HG03457 (cell line): ENCODE data around the gene GMPR2.

Experiments
- ATAC-seq: cut with Tn5 transposase; IDR thresholded peaks from one replicate; pipeline ENCODE4 v1.9.1; 2021; ENCODE audit warnings: moderate number of reproducible peaks; ENCODE audit not compliant: unreplicated experiment

The GMPR2 gene

GRCh38 chr14:24249230-24250021 is 16.7 kb downstream of the GMPR2 start:
- ATAC-seq: no peak

DNA sequence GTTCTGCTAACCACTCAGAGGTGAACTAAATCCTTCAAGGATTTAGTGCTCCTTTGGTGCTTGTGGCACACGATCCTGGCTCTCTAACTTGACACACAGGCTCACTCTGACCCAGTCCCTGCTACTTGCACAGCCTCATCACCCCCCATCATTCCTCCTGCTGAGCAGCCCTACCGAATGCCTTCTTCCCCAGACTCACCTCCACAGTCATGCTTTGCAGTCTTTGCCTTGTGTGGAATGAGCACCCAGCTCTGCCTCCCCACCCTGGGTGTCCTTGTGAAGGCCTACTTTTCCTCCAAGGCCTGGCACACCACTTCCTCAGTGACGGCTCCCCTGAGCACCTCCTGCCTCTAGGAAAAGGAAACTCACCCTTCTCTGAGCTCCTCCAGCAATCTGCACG is 17.6 kb downstream of the GMPR2 start:
- no peak for ATAC-seq

GRCh38 chr14:24251880-24252288 is 19.2 kb downstream of the GMPR2 start:
- ATAC-seq: no peak

DNA sequence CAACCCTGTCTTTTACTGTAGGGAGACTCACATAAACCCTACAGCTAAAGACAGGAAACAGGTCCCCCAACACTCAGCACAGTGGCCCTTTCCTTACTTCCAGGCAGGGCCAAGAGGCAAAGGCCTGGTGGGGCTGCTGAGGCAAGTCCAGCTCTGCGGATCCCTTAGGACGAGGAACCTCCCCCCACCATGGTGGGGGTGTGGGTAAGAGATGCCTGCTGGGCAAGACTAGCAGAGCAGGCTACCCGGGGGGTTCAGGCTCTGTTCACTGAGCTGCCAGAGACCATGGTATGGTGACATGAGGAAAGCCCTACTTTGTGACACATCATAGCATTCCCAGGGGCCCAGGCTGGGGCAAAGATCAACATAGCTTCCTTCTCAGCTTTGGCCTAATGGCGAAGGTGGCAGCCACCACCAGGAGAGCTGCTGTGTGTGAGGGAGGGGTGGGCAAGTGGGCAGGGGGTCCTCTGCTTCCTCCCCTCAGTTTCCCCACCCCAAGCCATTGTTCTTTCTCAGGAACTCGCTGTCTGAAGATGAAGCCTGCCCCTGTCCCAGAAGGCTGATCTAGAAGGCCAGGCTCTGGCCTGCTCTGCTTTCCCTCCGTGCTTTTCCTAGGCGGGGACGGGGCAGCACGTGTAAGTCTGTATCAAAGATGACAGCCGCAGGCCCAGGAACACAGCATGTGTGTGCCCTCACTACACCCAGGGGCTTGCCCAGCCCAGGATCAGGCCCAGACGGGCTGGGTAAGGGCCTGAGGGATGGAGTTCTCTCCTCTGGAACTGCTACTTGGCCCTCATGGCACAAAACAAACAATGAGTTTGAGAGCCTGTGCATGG is 19.8 kb downstream of the GMPR2 start:
- ATAC-seq: no peak

GRCh38 chr14:24253936-24254335 is 21.2 kb downstream of the GMPR2 start:
- no peak for ATAC-seq

- ATAC-seq: no peak
These were observed 22.1 kb downstream of the GMPR2 start for GRCh38 chr14:24254630-24255392.

DNA sequence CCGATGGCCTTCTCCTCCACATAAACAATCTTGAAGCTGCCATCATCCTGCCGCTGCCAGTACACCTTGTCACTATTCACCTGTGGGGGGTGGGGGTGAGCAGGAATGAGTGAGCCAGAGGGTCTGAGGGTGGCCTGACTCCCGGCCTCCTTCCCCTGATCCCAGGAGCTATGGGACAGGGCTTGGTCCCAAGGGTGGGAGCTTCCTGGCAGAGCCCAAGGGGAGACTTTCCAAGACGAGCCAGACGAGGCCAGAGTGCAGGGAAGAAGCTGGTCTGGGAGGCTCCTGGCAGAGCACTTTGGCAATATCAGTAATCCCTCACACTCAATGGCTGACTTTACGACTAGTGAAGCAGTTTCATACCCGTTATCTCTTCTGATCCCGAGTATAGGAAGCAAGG is 22.7 kb downstream of the GMPR2 start:
- no peak for ATAC-seq

DNA sequence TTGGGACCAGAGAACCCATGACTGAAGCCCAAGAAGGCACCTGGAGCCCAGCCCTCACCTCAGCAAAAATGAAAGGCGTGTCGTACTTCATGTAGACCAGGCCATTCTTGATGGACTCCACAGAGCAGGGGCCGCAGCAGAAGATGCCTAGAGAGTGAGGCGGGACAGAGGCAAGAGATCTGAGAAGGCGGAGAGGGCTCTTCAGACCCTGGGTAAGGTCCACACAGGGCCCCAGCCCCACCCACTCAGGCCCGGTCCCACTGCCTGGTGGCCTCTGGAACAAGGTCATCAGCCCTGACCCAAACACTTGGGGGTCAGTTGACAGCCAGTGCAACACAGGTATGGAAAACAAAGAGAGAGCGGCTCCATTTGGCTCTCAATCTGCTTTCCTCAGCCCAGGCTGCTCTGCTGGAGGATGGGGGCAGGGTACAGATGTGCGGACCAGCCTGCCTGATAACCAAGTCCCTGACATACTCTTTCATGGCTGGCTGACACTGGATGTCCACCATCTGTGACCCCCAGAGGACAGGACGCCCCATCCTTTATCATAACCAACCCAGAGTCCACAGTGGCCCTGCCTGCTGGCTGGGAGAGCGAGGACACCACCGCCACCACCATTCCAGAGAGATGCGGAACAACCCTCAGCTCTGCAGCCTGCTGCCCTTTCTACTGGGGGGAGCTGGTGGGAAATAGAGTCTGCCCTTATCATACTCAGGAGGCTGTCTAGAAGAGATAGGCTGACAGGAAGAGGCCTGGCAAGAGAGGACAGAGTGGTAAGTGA is 23.4 kb downstream of the GMPR2 start:
- ATAC-seq: no peak

GRCh38 chr14:24256960-24257359 is 24.2 kb downstream of the GMPR2 start:
- no peak for ATAC-seq

GRCh38 chr14:24258119-24258518 is 25.4 kb downstream of the GMPR2 start:
- ATAC-seq: no peak

- ATAC-seq: no peak
These were observed 26.0 kb downstream of the GMPR2 start for GRCh38 chr14:24258548-24259265.

DNA sequence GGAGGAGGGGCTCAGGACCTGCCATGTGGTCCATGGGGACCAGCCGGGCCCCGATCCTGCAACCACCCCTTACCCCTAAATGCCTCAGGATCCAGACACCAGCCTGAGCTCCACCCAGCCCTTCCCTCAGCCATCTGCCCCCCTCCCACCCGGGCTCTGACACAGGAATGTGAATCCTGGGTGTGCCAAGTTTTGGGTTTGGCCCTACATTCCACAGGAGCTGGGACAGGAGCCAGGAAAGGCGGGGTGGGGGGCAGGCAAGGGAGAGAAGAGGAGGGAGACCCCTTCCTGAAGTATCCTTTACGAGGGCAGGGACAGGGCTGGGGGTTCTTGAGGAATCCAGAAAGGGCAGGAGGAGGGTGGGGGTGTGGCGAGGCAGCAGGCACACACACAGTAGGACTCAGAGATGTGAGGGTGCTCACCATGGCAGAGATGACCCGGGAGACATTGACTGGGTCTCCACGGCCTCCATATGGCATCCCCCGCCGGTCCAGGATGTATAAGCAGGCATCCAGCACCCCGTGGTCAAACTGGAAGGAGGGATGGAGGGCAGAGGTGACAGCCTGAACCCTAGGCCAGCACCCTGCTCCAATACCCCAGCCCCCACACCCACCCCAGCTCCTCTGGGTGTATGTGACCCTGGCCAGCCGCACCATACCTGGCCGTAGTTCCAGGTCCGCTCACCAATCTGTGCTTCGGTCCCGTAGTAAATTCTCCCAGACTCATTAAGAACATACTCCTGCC is 26.7 kb downstream of the GMPR2 start:
- no peak for ATAC-seq

GRCh38 chr14:24260026-24260779 is 27.5 kb downstream of the GMPR2 start:
- ATAC-seq: no peak

DNA sequence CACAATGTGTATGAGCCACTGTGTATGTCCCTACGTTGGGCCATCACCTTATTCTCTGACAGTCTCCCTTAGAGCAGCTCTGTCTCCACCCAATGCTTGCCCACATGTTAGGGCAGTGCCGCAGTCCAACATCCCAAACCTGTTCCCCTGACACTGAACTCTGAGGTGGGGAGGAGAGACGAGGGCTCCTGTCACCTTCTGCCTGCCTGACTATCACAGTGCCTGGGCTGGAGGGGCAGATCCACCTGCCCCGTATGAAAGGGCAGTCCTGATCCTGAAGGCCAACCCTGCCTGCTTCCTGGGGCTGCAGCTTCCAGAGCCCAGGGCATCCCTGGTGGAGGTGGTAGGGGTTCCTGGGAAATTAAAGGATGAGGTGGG is 28.0 kb downstream of the GMPR2 start:
- no peak for ATAC-seq

GRCh38 chr14:24261256-24261968 is 28.7 kb downstream of the GMPR2 start:
- ATAC-seq: no peak

DNA sequence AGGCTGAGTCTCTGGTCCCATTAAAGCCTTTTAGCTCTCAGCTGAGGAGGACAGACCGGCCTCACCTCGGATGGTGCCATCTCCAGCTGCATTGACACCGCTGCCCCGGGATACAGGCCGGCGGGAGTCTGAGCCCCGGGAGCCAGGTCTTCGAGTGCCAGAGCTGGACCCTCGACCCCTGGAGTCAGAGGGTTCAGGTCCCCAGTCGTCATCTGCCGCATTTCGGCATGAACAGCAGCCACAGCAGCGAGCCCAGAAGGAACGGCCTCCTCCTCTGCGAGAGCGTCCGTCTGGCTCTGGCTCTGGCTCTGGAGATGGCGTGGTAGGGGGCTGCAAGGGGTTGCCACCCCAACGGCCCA is 29.2 kb downstream of the GMPR2 start:
- no peak for ATAC-seq

DNA sequence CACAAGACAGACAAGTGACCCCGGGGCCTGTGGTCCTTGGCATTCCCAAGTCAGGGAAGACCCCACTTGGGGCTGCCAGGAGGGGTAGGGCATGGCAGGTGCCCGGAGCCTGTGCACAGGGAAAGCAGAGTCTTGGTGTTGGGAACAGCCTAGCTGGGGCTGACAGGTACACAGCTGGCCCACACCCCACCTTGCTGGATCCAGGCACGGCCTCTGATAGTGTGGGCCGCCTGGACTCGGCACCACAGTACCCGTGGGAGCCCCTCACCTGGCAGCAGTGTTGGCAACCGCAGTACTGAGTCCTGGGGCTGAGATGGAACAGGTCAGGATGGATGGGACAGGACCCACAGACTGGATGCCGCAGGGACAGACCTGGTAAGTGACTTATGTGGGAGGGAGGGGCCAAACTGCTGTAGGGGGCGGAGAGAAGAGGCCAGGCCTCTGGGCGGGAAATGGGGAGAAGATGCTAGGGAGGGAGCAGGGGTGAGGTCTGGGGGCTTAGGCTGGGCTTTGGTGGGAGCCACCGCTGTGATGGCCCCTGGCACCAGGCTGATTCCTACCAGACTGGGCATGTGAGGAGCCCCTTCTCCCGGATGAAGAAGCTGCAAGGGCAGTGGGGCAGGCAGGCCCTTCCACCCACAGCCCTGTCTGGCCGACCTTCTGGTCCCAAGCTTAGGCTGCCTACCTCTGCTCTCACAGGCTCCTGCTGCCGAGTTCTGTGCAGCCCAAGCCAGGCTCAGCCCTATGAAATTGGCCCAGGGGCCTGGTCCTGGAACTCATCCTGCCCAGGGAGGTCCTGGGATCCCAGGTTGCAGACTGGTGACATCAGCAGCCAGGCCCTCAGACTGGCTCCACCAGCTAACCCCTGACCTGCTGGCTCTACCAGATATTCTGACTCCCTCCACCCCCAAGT is 30.3 kb downstream of the GMPR2 start, which contains the start of gene TGM1:
TGM1 (minus strand) TSS at position 357 of the 913 bp plus-strand sequence. CDS start 825 bp downstream, outside the sequence.
- ATAC-seq: no peak
